Inflammatory macrophage (primary cell): ENCODE measurements around the gene PAX5.
A peak's percentile ranks its signal among the peaks of the same experiment; 100 is the strongest.

Source experiments
- DNase-seq, 2 donors: peaks; one replicate each; pipeline ENCODE4 v3.0.0-alpha.2; 2020 to 2022

PAX5 gene

DNA sequence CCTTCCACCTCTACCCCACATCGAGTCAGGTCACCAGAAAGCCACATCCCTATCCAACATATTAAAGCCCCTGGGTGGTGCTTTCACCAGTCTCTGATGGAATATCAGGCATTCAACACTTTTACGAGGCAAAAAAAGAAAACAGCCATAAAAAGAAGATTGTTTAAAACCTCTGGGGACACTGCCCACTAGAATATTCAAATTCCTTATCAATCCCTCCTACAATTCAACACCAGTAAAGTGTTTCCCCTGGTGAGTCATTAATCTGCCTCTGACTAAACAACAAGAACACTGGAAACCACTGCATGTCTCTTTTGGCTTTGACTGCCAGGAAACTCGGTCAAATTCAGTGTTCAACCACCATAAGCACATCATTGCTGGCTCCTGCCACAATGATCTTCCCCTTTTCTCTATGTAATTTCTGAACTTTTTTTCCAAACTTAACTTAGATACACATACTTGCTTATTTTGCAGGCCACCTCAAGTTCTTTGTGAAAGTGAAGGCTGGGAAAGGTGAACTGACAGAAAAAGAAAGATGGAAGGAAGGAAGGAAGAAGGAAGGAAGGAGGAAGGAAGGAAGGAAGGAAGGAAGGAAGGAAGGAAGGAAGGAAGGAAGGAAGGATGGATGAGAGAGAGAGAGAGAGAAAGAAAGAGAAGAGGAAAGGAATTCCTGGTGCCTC lies 105.3 kb downstream of the PAX5 start:
- no peak for DNase-seq

DNA sequence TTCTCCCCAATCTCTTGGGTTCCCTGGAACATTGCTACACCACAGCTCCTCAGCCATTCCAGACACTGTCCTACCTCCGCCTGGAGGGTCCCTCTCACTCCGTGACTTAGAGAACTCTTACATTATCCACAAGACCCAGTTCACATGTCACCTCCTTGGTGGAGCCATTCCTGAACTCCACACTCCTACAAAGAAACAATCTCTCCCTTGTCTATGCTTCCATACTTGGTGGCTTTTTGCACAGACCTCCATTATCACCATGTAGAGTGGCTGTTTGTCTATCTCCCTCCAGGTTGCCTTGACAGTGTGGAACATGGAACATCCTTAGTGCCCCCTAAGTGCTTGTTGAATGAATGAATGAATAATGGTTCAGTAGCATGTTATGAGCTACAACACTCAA lies 105.9 kb downstream of the PAX5 start:
- DNase-seq = no peak

DNA sequence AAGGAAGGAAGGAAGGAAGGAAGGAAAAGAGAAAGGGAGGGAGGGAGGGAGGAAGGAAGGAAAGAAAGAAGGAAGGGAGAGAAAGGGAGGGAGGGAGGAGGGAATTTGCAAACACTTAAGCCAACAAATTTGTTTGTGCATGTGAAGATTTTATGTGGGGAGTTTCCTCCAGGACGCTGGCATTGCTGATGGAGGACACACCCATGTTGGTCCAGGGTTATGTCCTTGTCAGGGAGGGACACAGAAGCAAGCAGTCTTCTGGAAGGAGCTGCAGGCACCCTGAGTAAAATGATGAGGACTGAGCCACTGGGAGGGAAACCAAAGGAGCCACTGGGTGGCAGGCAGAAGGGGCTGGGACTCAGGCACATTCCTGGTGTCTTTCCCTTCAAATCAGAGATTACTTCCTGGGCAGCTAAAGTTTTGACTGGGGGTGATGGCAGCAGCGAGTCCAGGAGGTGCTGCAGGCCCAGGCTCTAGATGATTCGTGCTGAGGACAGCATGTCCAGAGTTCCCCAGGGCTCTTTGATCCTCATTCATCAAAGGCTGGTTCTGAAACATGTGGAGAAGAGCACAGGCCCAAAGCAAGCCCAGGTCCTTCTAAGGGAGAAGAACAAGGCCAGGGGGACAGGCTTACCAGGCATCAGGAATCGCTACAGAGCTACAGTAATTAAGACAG lies 109.2 kb downstream of the PAX5 start:
- no peak for DNase-seq

DNA sequence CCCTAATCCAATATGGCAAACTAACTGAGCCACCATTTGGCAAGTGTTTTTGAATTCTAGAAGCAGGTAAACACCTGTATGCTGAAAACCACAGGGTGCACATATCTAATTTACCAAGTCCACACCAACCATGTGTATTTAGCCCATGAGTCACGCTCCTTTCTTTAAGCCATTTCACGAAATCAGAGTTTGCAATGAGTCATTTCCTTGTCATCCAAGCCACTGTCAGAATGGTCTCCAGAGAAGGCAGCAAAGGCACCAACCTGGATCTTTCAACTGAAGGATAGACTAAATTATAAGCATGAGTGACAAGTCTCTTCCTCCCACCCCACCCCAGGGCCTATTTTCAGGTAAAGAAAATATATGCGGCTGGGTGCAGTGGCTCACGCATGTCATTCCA lies 110.0 kb downstream of the PAX5 start:
- DNase-seq = peak in 1 of 2 donors; percentile 13

DNA sequence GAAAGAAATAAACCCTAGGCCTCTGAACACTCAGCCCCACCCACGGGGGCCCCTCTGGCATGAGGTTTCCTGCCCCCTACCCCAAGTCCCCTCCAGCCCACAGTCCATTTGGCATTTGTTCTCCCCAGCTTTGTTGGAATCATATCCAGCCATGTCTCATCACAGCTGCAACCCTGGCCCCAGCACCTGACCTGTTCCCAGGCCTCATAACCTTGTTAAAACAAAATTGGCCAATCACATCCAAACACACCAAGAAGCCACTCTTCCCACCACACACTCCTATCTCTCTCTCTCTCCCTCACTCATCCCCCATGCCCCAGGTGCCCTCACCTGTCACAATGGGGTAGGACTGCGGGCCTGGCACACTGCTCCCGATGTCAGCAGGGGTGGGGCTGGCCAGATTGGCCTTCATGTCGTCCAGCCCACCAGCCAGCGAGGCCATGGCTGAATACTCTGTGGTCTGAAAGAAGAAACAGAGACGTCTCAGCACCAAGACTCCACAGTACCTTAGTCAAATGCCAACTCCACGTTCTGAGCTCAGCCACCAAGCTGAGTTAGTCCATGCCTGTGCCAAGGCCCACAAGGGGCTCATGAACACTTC lies 110.9 kb downstream of the PAX5 start:
- DNase-seq = no peak

DNA sequence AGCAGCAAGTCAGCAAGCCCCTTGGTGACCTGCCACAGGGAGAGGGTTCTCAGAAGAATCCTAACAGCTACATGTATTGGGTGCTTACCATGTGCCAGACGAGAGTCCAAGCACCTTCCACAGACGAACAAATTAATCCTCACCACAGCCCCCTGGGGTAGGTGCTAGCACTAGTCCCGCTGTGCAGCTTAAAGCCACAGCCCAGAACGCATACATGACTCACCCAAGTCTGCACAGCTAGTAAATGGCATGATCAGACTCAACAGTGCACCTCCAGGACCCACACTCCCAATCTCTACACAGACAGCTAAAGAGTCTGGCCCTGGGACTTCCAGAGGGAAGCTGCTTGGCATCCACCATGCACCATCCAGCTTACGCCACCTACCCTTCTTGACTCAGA lies 111.5 kb downstream of the PAX5 start:
- DNase-seq = no peak

DNA sequence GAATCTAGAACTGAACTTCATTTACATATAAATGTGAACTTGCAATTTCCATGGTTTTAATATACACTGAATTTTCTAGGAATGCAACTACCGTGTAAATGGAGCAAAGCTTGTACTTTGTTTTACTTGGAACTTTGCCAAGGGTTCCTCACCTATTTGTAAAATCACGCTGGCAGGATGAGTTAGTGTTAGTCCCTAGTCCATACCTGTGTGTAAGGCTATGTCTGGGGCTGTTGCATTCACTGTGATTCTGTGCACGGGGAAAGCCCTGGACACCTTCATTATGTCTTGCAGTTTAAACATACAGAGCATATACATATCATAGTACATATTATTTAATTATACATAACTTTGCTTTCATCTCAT lies 119.9 kb downstream of the PAX5 start:
- DNase-seq = no peak

DNA sequence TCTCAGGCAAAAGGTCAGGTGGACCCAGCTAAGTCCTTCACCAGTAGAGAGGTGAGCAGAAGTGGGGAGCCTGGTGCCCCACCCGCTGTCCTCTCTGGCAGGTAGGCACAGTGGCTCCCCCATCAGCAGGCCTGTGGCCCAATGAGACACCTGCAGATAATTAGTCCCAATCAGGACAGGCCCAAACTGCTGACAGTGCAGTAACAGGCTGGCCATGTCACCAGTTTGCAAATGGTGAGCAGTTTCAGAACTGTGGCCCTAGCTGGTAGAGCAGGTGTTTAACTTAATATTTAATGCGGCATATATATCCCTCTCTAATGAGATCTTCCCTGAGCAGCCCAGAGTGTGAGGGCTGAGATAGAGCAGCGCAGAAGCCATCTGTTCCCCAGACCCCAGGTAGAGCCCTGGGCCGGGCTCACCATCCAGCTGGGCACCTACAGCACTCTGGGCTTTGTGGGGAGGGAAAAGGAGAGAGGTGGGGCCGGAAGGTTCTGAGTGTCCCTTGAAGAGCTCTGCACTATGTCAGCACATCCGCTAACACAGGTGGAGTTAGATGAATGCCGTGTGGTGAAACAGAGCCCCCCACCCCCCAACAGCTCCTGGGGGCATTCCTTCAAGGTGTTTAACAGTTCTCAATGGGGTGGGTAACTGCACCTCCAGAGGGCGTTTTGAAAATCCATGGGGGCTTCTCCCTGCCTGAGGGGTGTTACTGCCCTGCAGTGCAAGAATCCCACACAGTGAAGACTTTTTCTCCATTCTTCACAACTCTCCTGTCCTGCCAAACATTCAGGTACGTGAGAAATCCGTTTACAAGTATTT lies 120.5 kb downstream of the PAX5 start:
- no peak for DNase-seq

DNA sequence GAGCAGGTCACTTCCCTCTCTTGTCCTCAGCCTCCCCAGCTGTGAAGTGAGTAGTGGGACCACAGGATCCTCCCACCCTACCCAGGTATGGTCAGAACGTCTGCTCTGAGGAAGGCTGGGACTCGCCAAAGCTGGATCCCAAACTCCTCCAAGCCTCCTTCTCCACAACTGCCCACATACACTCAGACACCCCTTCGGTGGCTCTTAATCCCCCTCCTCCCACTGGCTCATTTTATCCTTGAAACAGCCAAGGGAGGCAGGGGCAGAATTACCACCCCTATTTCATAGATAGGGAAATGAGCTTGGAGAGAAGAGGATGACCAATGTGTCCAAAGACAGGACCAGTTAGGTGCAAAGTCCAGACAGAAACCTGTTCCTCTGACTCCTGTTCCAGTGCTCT lies 121.4 kb downstream of the PAX5 start:
- no peak for DNase-seq

DNA sequence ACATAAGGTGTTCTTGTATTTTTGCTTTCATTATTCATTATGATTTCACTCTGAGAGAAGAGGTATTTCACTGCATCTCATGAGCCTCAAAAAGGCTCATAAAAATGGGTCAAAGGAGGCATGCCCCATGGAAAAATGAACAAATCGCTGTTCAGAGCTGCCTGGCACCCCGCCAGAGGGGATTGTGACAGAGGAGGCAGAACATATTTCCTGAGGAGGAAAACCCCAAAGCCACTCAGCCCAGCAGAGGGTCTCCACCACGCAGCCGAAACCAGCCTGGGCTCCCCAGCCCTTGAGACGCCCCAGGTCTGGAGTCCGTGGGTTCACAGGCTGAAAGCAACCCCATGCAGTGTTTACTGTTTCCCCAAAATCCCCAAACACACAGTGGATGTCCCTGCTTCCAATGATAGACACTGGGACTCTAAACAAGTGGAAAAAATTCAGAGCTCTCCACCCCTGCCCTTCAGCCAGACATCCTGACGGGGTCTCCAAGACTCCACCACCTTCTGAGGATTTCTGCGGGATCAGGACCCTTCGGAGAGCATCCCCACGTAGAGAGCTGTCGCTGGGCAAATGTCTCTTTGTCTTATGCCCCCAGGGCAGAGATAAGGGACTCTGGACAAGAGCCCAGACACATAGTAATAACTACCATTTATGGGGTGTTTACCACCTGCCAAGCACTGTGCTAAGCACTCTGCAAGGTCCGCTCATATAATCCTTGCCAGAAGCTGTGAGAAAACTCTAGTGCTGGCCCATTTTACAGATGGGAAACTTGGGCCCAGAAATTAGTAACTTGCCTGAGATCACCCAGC lies 122.3 kb downstream of the PAX5 start:
- no peak for DNase-seq

DNA sequence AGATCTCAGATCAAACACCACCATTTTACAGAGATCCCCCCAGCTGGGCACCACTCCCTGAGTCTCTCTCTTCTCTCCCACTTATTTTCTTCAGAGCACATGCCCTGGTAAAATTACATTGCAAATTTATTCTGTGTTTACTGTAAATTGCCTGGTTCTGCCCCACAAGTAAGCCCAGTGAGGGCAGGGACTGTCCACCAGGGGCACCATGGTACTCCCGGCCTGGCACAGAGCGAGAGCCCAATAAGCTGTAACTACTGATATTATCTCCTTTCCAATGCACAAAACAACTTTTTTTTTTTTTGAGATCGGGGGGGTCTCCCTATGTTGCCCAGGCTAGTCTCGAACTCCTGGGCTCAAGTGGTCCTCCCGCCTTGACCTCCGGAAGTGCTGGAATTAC lies 123.0 kb downstream of the PAX5 start:
- DNase-seq = no peak

DNA sequence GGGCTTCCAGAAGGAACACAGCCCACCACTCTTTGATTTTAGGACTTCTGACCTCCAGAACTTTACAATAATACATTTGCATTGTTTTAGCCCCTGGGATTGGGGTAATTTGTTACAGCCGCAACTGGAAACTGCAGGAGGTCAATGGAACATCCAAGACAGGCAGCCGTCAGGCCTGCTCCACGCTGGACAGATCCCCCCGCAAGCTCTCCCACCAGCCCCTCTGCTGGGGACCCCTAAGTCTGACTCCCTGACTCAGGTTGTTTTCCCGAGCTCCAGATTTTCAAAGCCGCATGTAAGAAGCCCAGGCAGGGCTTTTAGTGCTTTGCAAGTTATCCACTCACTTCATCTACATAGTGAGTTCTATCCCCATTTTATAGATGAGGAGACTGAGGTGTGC lies 127.6 kb downstream of the PAX5 start:
- no peak for DNase-seq

DNA sequence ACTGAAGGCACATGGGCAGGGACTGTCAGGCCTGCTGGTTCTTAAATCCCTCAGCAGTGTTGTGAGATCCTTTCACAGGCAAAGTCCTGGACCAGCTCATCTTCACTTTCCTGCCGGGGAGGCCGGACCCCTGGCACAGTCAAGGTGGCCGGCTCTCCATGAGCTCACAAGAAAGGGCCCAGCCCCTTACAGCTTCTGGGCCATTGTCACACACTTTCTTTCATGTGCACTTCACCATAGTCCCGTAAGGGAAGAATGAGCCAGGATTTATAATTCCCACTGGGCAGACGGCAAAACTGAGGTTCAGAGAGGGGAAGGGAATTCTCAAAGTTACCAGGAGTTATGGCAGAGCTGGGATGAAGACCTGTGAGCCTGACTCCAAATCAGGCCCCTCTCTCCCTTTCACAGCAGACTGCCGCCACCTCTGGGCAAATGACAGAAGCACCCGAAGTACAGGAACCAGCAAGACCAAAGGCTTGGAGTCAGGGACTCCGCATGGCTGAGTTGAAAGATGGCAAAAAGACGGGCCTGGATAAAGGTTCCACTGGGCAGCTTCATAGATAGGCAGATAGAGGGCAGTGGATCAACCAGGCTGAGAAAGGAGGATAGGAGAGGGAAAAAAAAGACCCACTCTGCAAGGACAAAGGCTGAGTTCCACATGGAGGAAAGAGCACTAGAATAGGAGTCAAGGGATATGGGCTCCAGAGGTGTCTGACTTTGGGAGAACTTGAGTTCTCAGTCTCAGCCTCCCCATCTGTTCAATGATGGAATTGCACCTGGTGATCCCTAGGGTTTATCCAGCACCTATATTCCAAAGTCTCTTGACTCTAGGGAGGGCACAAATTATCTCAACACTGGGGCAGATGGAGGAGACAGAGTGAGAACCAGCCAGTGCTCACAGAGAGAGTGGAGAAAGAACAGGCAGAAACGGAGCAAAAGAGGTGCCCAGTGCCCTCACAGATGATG lies 128.7 kb downstream of the PAX5 start:
- DNase-seq = no peak

DNA sequence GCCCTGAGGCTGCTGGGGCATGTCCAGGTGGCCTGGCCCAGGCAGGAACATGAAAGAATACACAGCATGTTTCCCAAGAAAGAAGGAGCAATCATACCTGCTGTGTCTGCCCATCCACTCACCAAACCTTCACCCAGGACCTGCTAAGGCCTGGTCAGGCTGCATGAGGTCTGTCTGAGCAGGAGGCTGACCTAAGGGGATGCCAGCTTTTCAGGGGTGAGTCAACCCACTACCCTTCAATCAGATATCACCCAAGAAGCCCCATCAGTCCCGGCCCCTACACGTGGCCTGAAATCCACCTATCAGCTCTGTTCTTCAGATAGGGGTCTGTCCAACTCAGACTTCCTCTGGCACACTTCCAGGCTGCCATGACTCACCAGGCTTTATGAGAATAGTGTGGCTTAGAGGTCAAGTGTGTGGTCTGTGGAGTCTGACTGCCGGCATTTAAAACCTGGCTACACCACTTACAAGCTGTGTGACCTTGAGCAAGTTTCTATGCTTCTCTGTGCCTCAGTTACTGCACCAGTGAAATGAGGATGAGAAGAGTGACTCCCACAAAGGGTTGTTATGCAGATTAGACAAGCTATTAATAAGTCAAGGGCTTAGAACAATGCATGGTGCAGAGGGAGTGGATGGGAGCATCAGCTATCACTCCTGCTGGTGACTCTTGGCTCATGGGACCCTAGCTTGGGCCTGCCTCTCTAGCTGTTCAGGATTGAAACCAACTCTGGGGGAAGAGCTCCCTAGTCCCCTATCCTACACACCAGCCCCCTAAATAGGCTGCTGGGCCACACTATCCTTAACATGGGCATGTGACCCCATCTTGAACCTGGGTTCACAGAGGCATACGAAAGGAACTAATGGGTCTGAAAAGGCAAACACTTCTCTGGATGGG lies 130.3 kb downstream of the PAX5 start:
- DNase-seq = no peak

DNA sequence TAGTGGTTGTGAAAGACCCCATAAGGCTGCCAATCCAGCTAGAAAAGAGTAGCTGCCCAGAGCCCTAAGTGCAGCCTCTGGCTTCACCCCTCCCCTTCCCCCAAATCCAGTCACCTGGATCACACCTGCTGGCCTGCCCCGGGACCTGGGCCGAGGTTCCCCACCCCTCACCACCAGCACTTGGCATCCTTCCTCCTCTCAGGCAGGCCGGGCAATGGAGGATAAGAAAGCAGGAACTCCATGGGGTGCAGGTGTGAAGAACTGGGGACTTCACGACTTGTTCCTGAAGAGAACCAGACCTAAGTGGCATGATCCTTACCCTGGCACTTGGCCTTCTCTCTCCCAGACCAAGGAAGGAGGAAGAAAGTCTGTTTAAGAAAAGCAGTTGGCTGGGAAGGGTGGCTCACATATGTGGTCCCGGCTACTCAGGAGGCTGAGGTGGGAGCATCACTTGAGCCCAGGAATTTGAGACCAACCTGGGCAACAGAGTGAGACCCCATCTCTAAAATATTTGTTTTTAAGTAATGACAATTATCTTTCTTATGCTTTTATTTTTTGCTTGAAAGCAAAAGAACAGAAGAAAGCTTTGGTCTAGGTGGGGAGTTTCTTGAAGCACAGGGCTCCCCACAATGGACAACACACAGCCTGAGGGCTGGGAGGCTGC lies 131.1 kb downstream of the PAX5 start:
- no peak for DNase-seq

DNA sequence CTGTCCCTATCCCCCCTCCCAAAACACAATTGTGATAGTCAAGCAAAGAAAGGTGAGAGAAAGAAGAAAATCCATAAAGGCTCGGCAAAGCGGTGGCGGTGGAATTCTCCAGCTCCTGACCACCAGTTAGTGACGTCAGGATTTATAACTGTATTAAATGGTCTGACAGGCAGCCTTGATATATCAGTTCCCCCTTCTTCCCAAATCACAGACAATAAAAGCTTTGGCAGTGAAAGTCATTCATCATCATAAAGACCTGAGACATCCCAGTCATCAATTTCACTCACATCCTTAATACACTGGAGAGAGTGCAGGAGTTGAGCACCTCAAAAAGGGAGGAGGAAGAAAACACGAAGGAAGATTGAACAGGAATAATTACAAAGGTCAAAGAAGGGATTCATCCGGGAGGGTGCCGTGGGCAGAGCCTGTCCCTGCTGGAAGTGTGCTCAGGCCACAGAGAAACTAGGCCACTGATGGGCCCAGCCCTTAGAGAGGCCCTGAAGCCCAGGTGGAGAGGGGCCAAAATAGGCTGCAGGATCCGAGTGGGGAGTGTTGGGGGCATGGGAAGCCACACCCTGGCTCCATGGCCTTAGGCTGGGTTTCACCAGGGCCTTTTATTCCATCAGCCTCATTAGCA lies 131.9 kb downstream of the PAX5 start:
- no peak for DNase-seq

DNA sequence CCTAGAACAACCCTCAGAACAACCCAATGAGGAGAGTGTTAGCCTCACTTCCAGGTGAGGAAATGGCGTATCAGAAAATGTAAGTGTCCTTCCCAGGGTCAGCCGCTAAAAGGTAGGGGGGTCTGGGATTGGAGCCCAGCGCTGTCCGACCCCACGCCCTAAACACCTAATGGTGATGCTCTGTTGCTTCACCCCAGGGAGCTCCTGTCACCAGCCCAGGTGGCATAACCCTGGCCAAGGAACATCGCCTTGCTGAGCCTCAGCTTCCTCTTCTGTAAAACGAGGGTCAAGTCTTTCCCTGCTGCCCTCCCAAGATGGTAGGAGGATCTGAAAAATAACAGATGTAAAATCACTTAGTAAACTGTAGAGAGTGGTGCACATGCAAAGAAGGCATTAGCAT lies 132.5 kb downstream of the PAX5 start:
- DNase-seq = no peak

DNA sequence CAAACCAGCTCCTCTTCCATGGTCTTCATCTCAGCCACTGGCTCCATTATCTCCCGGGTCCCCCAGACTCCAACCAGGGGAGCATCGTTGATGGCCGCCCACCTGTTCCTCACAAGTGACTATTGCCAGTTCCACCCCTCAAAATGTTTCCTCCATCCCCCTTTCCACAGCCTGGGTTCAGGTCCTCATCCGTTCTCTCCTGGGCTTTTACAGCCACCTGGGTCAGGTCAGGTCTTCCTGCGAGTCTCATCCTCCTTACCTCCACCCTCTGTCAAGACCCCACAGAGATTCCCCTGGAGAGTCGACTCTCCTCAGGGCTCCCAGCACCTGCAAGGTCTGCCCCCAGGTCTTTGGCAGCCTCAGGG lies 133.2 kb downstream of the PAX5 start:
- no peak for DNase-seq

DNA sequence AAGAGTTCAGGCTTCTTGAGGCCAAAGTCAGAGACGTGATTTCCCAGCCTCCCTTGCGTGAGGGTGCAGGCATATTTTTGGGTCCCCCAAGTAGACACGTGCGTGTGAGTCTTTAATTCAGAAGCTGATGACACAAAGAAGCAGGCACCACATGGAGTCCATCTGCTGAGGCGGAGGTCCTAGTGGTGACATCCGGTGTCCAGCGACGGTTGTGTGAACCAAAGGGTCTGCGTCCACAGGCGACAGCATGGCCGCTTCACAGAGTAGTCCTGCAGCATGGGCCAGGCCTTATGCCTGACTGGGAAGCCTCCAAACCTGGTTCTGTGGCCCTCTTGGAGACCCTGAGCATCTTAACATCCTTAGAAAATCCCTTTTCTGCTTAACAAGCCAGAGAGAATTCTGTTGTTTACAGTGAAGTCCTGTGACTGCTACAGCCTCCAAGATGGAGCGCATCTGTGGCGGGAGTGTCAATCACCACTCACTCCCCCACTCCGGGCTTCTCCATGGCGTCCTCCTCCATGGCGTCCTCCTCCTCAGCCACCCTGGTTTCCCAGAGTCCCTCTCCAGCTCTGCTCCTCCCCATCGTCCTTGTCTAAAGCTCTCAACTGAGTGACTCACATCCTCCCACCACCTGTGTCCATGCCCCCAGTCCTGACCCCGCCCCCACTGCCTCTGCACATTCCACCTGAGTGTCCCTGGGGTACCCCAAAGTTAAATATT lies 133.8 kb downstream of the PAX5 start:
- no peak for DNase-seq
